Left lung (tissue), 10 donors: ENCODE data around the gene HIVEP3. TPM values are rescaled to one million over a fixed set of nuclear protein-coding genes. Genes with fewer than 3 reads are reported as not detected.

Experiments used
- ATAC-seq: fragments of 200-7000 bp; cut with Tn5 transposase; one replicate; pipeline ENCODE4 v1.9.1; 2020; ENCODE audit warnings: moderate library complexity
- DNase-seq, 4 donors: peaks; one replicate each; pipeline ENCODE4 v3.0.0-alpha.2; 2013 to 2020
- H3K27ac ChIP-seq, 2 donors: fragments of 200-600 bp; sonication (generic) in 1 of 2; one replicate each; pipeline versions ENCODE4 v1.5.0 to v1.8.0; 2020 to 2021
- H3K27me3 ChIP-seq, 2 donors: fragments of 200-600 bp; sonication (generic) in 1 of 2; one replicate each; pipeline versions ENCODE4 v1.5.0 to v1.8.0; 2020 to 2021
- H3K36me3 ChIP-seq, 2 donors: fragments of 200-600 bp; sonication (generic) in 1 of 2; one replicate each; pipeline versions ENCODE4 v1.5.0 to v1.8.0; 2020 to 2021
- H3K4me1 ChIP-seq, 2 donors: fragments of 200-600 bp; one replicate each; pipeline ENCODE4 v1.8.0; 2021
- H3K4me3 ChIP-seq, 2 donors: fragments of 200-600 bp; sonication (generic) in 1 of 2; one replicate each; pipeline versions ENCODE4 v1.5.0 to v1.8.0; 2020 to 2021; ENCODE audit warnings: mild to moderate bottlenecking in 1 of 2
- H3K9me3 ChIP-seq, 2 donors: fragments of 200-600 bp; sonication (generic) in 1 of 2; one replicate each; pipeline versions ENCODE4 v1.5.0 to v1.8.0; 2020 to 2021
- intact Hi-C, 2 donors: fragments of 100-400 bp; cut with DNase I; formaldehyde crosslinking; loops; one replicate each; pipeline versions ENCODE4 v1.11.2 to v1.14.2; 2022
- polyA plus RNA-seq, 6 donors: library from polyadenylated mRNA; unstranded; fragments of 120-200 nt; gene quantifications; one replicate each; pipeline ENCODE4 v1.2.1, GENCODE V29; 2013; ENCODE audit not compliant: insufficient read length in 6 of 6
- total RNA-seq, 2 donors: library from RNA; stranded (reverse); fragmentation: NEBNext Ultra II Directional; extraction: Animal tissue kit (Norgen Biotek cat#: 25700); gene quantifications; one replicate each; pipeline ENCODE4 v1.2.1, GENCODE V29; 2021
- TF ChIP-seq, protein P1 (sequence below), 2 donors: fragments of 200-600 bp; sonication (generic) in 1 of 2; IDR thresholded peaks; one replicate each; pipeline versions ENCODE4 v1.5.0 to v1.8.0; 2021; ENCODE audit warnings: antibody characterized with exemption in 2 of 2
- donor health status: DM: no; HTN: yes; CAD: no.
- donor health status: DM: no; HTN: no; CAD: no.

Gene HIVEP3
- total and polyA plus RNA-seq, 8 donors: 6.0 to 15.6 (median 7.4) TPM

GRCh38 chr1:41842993-41843755, 75.5 kb downstream of the HIVEP3 start:
- Histone ChIP-seq H3K4me1 (peaks cover 0 to 7% of the 10 kb centered on the region in 2 donors), H3K4me3 (no peak overlapping the region), H3K9me3 (no peaks in the 10 kb centered on the region), H3K36me3 (no peaks in the 10 kb centered on the region), H3K27me3 (no peaks in the 10 kb centered on the region), H3K27ac (no peak overlapping the region)
- TF ChIP-seq, protein P1, sequence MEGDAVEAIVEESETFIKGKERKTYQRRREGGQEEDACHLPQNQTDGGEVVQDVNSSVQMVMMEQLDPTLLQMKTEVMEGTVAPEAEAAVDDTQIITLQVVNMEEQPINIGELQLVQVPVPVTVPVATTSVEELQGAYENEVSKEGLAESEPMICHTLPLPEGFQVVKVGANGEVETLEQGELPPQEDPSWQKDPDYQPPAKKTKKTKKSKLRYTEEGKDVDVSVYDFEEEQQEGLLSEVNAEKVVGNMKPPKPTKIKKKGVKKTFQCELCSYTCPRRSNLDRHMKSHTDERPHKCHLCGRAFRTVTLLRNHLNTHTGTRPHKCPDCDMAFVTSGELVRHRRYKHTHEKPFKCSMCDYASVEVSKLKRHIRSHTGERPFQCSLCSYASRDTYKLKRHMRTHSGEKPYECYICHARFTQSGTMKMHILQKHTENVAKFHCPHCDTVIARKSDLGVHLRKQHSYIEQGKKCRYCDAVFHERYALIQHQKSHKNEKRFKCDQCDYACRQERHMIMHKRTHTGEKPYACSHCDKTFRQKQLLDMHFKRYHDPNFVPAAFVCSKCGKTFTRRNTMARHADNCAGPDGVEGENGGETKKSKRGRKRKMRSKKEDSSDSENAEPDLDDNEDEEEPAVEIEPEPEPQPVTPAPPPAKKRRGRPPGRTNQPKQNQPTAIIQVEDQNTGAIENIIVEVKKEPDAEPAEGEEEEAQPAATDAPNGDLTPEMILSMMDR (IDR thresholded peaks at IDR 0.05): no peak
- peak in 1 of 4 donors; percentile 22 for DNase-seq
- ATAC-seq: no peak
- intact Hi-C loops: no loop called here

- intact Hi-C loops: no loop called here
- H3K9me3 ChIP-seq: no peaks in the 10 kb centered on the region
- DNase-seq (no peak), ATAC-seq (no peak)
- H3K27ac ChIP-seq: no peak overlapping the region
- no peaks in the 10 kb centered on the region for H3K4me1 ChIP-seq
- H3K36me3 ChIP-seq: no peaks in the 10 kb centered on the region
- H3K27me3 ChIP-seq: no peaks in the 10 kb centered on the region
- no peak overlapping the region for H3K4me3 ChIP-seq
- TF ChIP-seq, protein P1 (IDR thresholded peaks at IDR 0.05): no peak
Observed at GRCh38 chr1:41842326-41842725, 76.4 kb downstream of the HIVEP3 start.

DNA sequence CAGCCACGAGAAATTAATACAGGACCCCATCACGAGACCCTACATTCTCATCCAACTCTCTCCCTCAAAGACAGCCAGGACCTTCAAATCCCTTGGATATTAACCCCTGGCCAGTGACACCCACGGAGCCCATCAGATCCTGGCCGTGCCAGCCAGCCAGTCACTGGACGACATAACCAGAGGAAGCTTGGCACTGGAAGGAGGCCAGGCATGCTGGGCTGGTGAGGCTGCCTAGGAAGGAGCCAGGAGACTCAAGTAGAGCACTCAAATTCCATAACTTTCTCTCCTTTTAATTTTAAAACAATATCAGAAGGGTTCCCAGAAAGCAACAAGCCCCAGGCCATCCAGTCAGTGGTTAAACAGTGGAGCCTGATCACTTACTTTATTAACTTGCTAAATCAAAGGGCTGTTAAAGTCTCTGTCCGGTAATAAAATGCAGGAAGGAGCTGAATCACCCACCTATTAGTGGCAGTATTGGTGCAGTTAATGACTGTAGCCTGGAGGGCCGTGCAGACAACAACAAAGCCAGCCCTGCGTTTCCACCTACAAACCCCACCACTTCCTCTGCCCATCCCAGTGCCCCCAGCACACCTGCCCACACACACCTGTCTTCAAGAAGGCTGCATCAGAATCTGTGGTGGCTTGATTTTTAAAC, 78.0 kb downstream of the HIVEP3 start:
- Histone ChIP-seq H3K9me3 (no peaks in the 10 kb centered on the region), H3K36me3 (no peaks in the 10 kb centered on the region), H3K4me3 (no peak overlapping the region), H3K4me1 (no peaks in the 10 kb centered on the region), H3K27me3 (no peaks in the 10 kb centered on the region), H3K27ac (no peak overlapping the region)
- ATAC-seq (no peak), DNase-seq (no peak)
- intact Hi-C loops: no loop called here
- TF ChIP-seq, protein P1 (IDR thresholded peaks at IDR 0.05): no peak

GRCh38 chr1:41838266-41838665, 80.5 kb downstream of the HIVEP3 start:
- Histone ChIP-seq H3K27me3 (no peaks in the 10 kb centered on the region), H3K36me3 (no peaks in the 10 kb centered on the region), H3K4me3 (no peak overlapping the region), H3K4me1 (no peaks in the 10 kb centered on the region), H3K9me3 (no peaks in the 10 kb centered on the region), H3K27ac (no peak overlapping the region)
- intact Hi-C loops: no loop called here
- TF ChIP-seq, protein P1 (IDR thresholded peaks at IDR 0.05): no peak
- DNase-seq (no peak), ATAC-seq (no peak)

DNA sequence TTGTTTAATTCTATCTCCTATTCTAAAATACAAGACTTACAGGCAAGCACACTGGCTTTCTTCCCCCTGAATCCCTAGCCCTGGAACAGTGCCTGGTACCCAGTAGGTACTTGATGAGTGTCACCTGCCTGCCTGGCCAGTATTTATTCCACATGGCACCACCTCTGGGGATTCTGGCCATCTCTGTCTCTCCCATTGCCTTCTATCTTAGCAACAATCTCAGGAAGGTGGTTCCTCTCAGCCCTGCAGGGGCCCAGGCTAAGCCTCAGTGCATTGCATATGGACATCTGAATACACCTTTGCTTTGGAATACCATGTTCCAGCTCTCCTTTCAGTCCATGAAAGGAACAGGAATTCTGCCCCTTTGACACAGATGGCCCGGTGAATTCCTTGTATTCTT, 81.0 kb downstream of the HIVEP3 start:
- intact Hi-C loops: no loop called here
- Histone ChIP-seq H3K9me3 (no peaks in the 10 kb centered on the region), H3K4me3 (no peak overlapping the region), H3K27ac (no peak overlapping the region), H3K4me1 (no peaks in the 10 kb centered on the region), H3K36me3 (no peaks in the 10 kb centered on the region), H3K27me3 (no peaks in the 10 kb centered on the region)
- DNase-seq (no peak), ATAC-seq (no peak)
- TF ChIP-seq, protein P1 (IDR thresholded peaks at IDR 0.05): no peak
